Endodermal cell (in vitro differentiated cells): ENCODE results near the gene AGTRAP. TPM values are rescaled to one million over a fixed set of nuclear protein-coding genes. Genes with fewer than 3 reads are reported as not detected.

ENCODE experiments used
- DNase-seq: peaks from one replicate; pipeline ENCODE4 v3.0.0-alpha.2; 2017
- H3K27ac ChIP-seq: 2 replicates; pipeline ENCODE4 v1.5.1; 2013; ENCODE audit warnings: mild to moderate bottlenecking, low read depth, low read length, moderate library complexity
- H3K27me3 ChIP-seq: 2 replicates; pipeline ENCODE4 v1.6.1; 2013; ENCODE audit warnings: mild to moderate bottlenecking, low read length, moderate library complexity; ENCODE audit not compliant: insufficient read depth, control insufficient read depth, poor library complexity, severe bottlenecking
- H3K36me3 ChIP-seq: 2 replicates; pipeline ENCODE4 v1.7.0; 2013; ENCODE audit warnings: mild to moderate bottlenecking, low read length, moderate library complexity; ENCODE audit not compliant: control insufficient read depth, insufficient read depth
- H3K4me1 ChIP-seq: one replicate; pipeline ENCODE4 v1.7.0; 2013; ENCODE audit warnings: low read length; ENCODE audit not compliant: control insufficient read depth, insufficient read depth
- H3K4me3 ChIP-seq: 2 replicates; pipeline ENCODE4 v1.5.1; 2013; ENCODE audit warnings: mild to moderate bottlenecking, low read length, moderate library complexity
- H3K9ac ChIP-seq: 2 replicates; pipeline ENCODE4 v1.6.1; 2013; ENCODE audit warnings: mild to moderate bottlenecking, low read length, moderate library complexity; ENCODE audit not compliant: poor library complexity, severe bottlenecking; ENCODE audit errors: extremely low read depth
- H3K9me3 ChIP-seq: 2 replicates; pipeline ENCODE4 v1.6.1; 2013; ENCODE audit warnings: mild to moderate bottlenecking, low read length, moderate library complexity; ENCODE audit not compliant: control insufficient read depth
- H3K27ac Mint-ChIP-seq: 2 replicates; pipeline ENCODE4 v1.8.0; 2020; ENCODE audit warnings: mixed read lengths
- H3K27me3 Mint-ChIP-seq: 2 replicates; pipeline ENCODE4 v1.8.0; 2021; ENCODE audit warnings: mild to moderate bottlenecking, mixed read lengths; ENCODE audit not compliant: insufficient read depth
- H3K36me3 Mint-ChIP-seq: 2 replicates; pipeline ENCODE4 v1.8.0; 2020; ENCODE audit warnings: low read depth, mixed read lengths
- H3K4me1 Mint-ChIP-seq: 2 replicates; pipeline ENCODE4 v1.8.0; 2020; ENCODE audit warnings: mixed read lengths
- H3K4me3 Mint-ChIP-seq: 2 replicates; pipeline ENCODE4 v1.8.0; 2020; ENCODE audit warnings: mild to moderate bottlenecking, moderate library complexity, mixed read lengths
- H3K9me3 Mint-ChIP-seq: 2 replicates; pipeline ENCODE4 v1.8.0; 2020; ENCODE audit warnings: mild to moderate bottlenecking, mixed read lengths
- CTCF ChIP-seq: fragments of 200-600 bp; sonication (generic); conservative IDR thresholded peaks from 2 replicates; pipeline ENCODE4 v1.5.0; 2021; ENCODE audit warnings: antibody characterized with exemption, mild to moderate bottlenecking
- WGBS, 2 experiments: methylation state at CpG; one replicate each; pipeline versions ENCODE4 v1.1.5 to v1.1.7; 2013; ENCODE audit warnings: missing lambda C conversion rate in 2 of 2, mixed read lengths in 1 of 2; ENCODE audit not compliant: insufficient coverage in 1 of 2, insufficient read length in 1 of 2; 5-methylcytosine and 5-hydroxymethylcytosine counted together
- total RNA-seq, 2 donors: library from RNA; stranded (reverse); fragmentation: NEBNext Ultra II Directional in 1 of 2; extraction: Animal tissue kit (Norgen Biotek cat#: 25700) in 1 of 2; gene quantifications; 2 replicates in 1 of 2; 3 replicates in 1 of 2; pipeline ENCODE4 v1.2.1, GENCODE V29; 2021

AGTRAP gene
- total RNA-seq, 2 donors from 2014 or later, result 71.3 to 81.2 TPM

- DNase-seq, result no peak
- no peak overlapping the region for H3K27ac Mint-ChIP-seq
- Histone ChIP-seq H3K4me1 (no peaks in the 10 kb centered on the region), H3K9ac (no peak overlapping the region), H3K27me3 (no peaks in the 10 kb centered on the region), H3K4me3 (no peak overlapping the region), H3K36me3 (no peaks in the 10 kb centered on the region), H3K27ac (no peak overlapping the region), H3K9me3 (no peaks in the 10 kb centered on the region)
- 91 to 92% methylated on average over 6 to 8 of the region's 8 CpGs for WGBS, 2 experiments
- no peak for TF ChIP-seq CTCF
- no peaks in the 10 kb centered on the region for H3K9me3 Mint-ChIP-seq
- H3K4me1 Mint-ChIP-seq, result no peaks in the 10 kb centered on the region
- H3K4me3 Mint-ChIP-seq, result no peak overlapping the region
- H3K36me3 Mint-ChIP-seq, result no peaks in the 10 kb centered on the region
- H3K27me3 Mint-ChIP-seq, result no peaks in the 10 kb centered on the region
Measured at GRCh38 chr1:11777658-11778322, 41.9 kb downstream of the AGTRAP start.

- H3K4me1 Mint-ChIP-seq, result no peaks in the 10 kb centered on the region
- DNase-seq, result no peak
- H3K4me3 Mint-ChIP-seq, result no peak overlapping the region
- H3K9me3 Mint-ChIP-seq, result no peaks in the 10 kb centered on the region
- WGBS, 2 experiments, result 92 to 96% methylated on average over 4 to 9 of the region's 9 CpGs
- no peak overlapping the region for H3K9ac ChIP-seq
- H3K27me3 Mint-ChIP-seq, result no peaks in the 10 kb centered on the region
- H3K27ac ChIP-seq, result no peak overlapping the region
- no peak overlapping the region for H3K4me3 ChIP-seq
- H3K9me3 ChIP-seq, result no peaks in the 10 kb centered on the region
- H3K36me3 Mint-ChIP-seq, result no peaks in the 10 kb centered on the region
- TF ChIP-seq CTCF, result no peak
- H3K36me3 ChIP-seq, result no peaks in the 10 kb centered on the region
- H3K4me1 ChIP-seq, result no peaks in the 10 kb centered on the region
- no peaks in the 10 kb centered on the region for H3K27me3 ChIP-seq
- no peak overlapping the region for H3K27ac Mint-ChIP-seq
Measured at GRCh38 chr1:11778336-11778735, 42.4 kb downstream of the AGTRAP start.

- H3K27me3 Mint-ChIP-seq, result no peaks in the 10 kb centered on the region
Measured at GRCh38 chr1:11778844-11779623, 43.1 kb downstream of the AGTRAP start.

More at GRCh38 chr1:11778844-11779623, 43.1 kb downstream of the AGTRAP start:
- H3K4me1 Mint-ChIP-seq, result no peaks in the 10 kb centered on the region
- H3K36me3 Mint-ChIP-seq, result no peaks in the 10 kb centered on the region
- H3K9me3 ChIP-seq, result no peaks in the 10 kb centered on the region
- H3K9me3 Mint-ChIP-seq, result no peaks in the 10 kb centered on the region
- no peaks in the 10 kb centered on the region for H3K27me3 ChIP-seq
- no peak overlapping the region for H3K4me3 Mint-ChIP-seq
- no peak overlapping the region for H3K27ac ChIP-seq
- H3K9ac ChIP-seq, result no peak overlapping the region
- H3K4me3 ChIP-seq, result no peak overlapping the region
- no peaks in the 10 kb centered on the region for H3K36me3 ChIP-seq
- no peaks in the 10 kb centered on the region for H3K4me1 ChIP-seq
- no peak for DNase-seq
- WGBS, 2 experiments, result 92 to 95% methylated on average over 4 to 15 of the region's 15 CpGs
- H3K27ac Mint-ChIP-seq, result no peak overlapping the region
- TF ChIP-seq CTCF, result no peak
